ENCODE data around the gene PPT1.

- TF ChIP-seq CTCF (IDR thresholded peaks at IDR 0.05; ENCODE audit: low read depth, low read length) (no peak), MAX (IDR thresholded peaks at IDR 0.05; ENCODE audit: low read depth, low read length) (no peak), POLR2A (IDR thresholded peaks at IDR 0.05; ENCODE audit: extremely low read depth, insufficient read length) (no peak), MYC (IDR thresholded peaks at IDR 0.05; ENCODE audit: low read depth, low read length) (no peak)
Observed at GRCh38 chr1:40058453-40059337, 38.4 kb downstream of the PPT1 start.

Data from NB4 (cell line).